Astrocyte of the spinal cord (primary cell): ENCODE results near the gene INPP5D.
A peak's percentile ranks its signal among the peaks of the same experiment; 100 is the strongest.

Experiments
- DNase-seq: peaks from one replicate; pipeline ENCODE4 v3.0.0; 2011; ENCODE audit warnings: low read depth, low spot score
- H3K4me3 ChIP-seq: 2 replicates; pipeline ENCODE4 v1.5.1; 2011; ENCODE audit warnings: low read depth, mild to moderate bottlenecking, low read length, moderate library complexity
- CTCF ChIP-seq: IDR thresholded peaks from 2 replicates; pipeline ENCODE4 v1.5.1; 2012; ENCODE audit warnings: low read depth, mild to moderate bottlenecking, low read length, inconsistent platforms
- in situ Hi-C: cut with HindIII; loops from 2 replicates; pipeline ENCODE4 v1.10.0; 2017; ENCODE audit warnings: low sequenced_read_pairs

The INPP5D gene

GRCh38 chr2:233202531-233202944, 142.4 kb downstream of the INPP5D start:
- TF ChIP-seq CTCF, result no peak
- DNase-seq, result no peak
- in situ Hi-C loops, result no loop called here
- H3K4me3 ChIP-seq, result no peak overlapping the region

GRCh38 chr2:233203060-233203459, 142.9 kb downstream of the INPP5D start:
- in situ Hi-C loops, result no loop called here

GRCh38 chr2:233204286-233204936, 144.3 kb downstream of the INPP5D start:
- DNase-seq, result no peak
- no peak overlapping the region for H3K4me3 ChIP-seq
- no peak for TF ChIP-seq CTCF
- in situ Hi-C loops, result no loop called here

More at GRCh38 chr2:233203060-233203459, 142.9 kb downstream of the INPP5D start:
- DNase-seq, result no peak
- H3K4me3 ChIP-seq, result no peak overlapping the region
- no peak for TF ChIP-seq CTCF

- H3K4me3 ChIP-seq, result no peak overlapping the region
- no peak for DNase-seq
- no peak for TF ChIP-seq CTCF
- in situ Hi-C loops, result no loop called here
Observed at GRCh38 chr2:233208382-233209116, 148.4 kb downstream of the INPP5D start.

GRCh38 chr2:233209117-233209532, 149.0 kb downstream of the INPP5D start:
- DNase-seq, result no peak
- H3K4me3 ChIP-seq, result no peak overlapping the region
- no peak for TF ChIP-seq CTCF
- in situ Hi-C loops, result no loop called here

GRCh38 chr2:233209533-233210171, 149.5 kb downstream of the INPP5D start:
- in situ Hi-C loops, result no loop called here
- DNase-seq, result peak; percentile 80
- TF ChIP-seq CTCF, result no peak
- no peak overlapping the region for H3K4me3 ChIP-seq
